HG03025 (cell line): ENCODE measurements around the gene ECE2.
"Not testable (repeated sequence)": the region's sequence is repeated elsewhere in the genome, so short reads cannot be mapped to it uniquely, and the experiment has no call there.

Source experiments
- ATAC-seq: cut with Tn5 transposase; IDR thresholded peaks from one replicate; pipeline ENCODE4 v1.9.1; 2021; ENCODE audit warnings: mild to moderate bottlenecking, moderate library complexity; ENCODE audit not compliant: unreplicated experiment, low FRiP score

ECE2 gene

DNA sequence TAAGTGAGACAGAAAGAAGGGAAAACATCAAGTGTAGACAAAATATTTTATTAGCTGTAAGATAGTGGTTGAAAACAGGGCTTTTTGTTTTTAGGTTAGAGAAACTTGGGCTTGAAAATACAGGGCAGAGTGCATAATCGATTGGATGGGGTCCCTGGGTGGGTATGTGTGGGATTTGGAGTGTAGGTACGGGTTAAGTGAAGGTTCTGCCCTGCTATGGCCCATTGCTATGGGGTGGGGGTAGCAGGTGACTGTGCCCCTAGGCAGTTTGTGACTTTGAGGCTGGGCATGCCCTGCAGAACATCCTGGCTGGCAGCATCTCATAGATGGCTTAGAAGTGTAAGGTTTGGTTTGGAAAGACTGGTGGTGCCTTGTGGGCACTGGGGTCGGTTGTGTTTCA lies 57.9 kb downstream of the ECE2 start:
- no peak for ATAC-seq

DNA sequence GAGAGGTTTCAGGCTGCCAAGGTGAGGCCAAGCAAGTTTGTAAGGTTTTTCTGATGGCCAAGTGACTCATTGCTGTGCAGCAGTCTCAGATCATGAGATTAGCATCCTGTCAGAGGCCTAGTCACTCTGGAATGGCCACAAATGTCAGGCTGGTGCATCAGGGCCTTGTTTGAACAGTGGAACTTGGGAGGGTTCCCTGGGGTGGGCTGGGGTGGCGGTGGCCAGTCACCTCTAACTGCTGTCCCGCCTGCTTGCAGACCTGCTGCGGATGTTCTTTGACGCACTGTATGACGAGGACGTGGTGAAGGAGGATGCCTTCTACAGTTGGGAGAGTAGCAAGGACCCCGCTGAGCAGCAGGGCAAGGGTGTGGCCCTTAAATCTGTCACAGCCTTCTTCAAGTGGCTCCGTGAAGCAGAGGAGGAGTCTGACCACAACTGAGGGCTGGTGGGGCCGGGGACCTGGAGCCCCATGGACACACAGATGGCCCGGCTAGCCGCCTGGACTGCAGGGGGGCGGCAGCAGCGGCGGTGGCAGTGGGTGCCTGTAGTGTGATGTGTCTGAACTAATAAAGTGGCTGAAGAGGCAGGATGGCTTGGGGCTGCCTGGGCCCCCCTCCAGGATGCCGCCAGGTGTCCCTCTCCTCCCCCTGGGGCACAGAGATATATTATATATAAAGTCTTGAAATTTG lies 58.8 kb downstream of the ECE2 start:
- no peak for ATAC-seq

DNA sequence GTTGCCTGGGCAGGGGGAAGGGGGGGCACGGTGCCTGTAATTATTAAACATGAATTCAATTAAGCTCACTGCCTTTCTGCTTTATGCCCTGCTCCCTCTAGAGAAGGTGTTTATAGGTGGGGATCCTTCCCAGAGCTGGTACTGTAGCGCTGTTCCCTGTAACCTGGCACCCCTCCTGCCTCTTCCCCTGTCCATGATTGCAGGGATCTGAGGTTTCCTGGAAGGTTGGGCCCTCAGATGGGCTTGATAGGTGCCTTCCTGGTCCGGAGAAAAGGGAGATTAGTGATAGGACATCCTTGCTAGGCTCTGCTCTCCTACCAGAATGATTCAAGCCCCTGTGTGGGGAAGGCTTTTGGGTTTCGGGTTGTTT lies 59.5 kb downstream of the ECE2 start:
- no peak for ATAC-seq

DNA sequence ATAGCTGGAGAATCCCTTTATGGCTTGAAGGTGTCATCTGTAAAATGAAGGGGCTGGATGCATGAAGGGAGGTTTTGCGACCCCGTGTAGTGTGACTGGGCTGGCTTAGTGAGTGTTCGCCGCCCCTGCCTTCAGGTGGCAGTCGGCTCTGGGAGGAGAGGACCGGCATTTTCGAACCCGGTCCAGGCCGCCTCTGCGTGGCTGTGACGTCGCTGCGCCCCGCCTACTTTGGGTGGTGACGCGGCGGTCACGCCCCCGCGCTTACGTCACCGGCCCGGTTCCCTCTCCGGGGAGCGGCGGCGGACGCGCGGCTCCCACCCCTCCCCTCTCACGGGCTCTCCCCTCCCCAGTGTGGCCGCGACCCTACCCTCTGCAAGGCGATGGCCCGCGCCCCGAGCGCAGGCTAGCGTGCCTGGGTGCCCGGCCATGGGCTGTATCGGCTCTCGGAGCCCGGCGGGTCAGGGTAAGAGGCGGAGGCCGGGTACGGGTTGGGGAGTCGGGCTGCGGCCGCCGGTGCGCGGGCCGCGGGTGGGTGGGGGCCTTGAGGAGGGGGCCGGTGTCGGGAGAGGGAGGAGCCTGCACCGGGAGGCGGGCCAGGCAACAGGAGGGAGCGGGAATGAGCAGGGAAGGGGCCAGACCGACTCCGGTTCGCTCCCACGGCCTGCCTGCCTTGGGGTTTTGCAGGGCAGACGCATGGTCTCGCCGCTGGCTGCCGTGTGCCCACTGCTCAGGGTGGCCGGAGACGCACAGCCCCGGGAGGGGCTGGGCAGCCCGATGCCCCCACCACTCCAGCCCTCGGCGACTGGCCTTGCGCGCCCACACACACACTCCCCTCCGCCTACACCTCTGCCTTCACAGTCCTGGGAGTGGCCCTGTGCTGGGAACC lies 60.1 kb downstream of the ECE2 start:
- ATAC-seq: no peak

DNA sequence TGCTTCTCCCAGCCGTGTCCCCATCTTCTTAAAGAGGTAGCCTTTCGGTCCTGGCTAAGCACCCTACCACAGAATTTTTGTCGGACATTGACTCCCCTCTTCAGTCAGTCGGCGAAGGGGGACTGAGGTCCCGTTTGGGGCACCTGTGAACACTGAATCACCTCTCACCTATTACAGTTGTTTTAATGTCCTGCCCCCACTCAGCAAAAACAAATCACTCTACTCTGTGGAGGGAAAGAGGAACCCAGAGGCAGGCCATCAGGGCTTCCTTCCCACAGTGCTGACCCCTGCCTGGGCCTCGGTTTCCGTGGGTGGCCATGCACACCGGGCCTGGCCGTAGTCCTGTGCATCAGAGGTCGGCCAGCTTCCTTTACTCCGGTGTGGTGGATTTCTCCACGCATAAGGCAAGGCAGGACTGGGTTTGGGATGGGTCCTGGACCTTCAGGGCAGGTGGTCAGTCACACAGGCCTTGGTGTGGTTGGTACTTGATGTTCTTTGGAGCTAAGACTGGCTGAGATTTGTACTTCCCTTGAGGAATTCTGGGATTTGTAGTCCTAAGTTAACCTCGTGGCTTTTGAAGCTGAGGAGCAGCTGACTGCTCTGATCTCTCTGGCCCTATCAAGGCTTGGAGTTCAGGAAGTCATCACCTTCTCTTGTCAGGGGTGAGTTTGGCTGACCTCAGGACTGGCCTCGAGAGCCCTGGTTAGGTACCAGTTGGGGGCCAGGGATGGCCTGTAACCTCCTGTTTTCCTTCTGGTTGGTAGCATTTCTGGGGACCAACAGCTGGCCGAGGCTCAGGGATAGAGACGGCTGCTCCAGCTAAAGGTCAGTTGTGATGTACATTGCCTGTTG lies 61.0 kb downstream of the ECE2 start:
- ATAC-seq: no peak

DNA sequence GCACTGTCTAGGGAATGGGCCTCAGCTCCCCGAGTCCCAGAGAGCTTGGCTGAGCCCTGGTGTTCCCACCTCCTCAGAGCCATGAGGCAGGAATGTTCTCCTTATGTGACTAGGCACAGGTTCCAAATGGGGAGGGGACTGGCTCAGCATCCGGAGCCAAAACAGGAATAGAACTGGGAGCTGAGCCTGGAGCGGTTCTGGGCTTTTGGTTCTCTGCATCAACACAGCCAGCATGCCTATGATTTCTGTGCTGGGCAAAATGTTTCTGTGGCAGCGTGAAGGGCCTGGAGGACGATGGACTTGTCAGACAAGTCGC lies 61.5 kb downstream of the ECE2 start, which contains the start of gene FAM131A:
FAM131A (plus strand) TSS at position 202 of the 316 bp plus-strand sequence; CDS start at position 233, 31 bp downstream.
- no peak for ATAC-seq

DNA sequence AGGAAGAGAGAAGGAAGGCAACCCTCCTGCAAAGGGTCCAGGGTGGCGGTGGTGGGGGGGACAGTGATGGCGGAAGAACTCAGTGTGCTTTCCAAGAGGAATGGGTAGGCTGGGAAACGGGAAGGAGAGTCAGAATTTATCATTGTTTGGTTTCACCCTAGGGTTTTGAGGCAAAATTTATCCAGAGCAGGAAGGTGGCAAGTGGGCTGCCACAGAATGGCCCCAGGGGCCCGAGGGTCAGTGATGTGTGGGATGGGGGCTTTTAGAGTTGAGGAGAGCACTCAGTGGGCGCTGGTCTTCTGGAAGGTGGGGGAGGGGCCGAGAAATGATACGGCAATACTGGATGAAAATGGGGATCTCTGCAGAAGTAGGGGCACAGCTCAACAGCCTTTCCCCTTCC lies 62.2 kb downstream of the ECE2 start:
- ATAC-seq: no peak

DNA sequence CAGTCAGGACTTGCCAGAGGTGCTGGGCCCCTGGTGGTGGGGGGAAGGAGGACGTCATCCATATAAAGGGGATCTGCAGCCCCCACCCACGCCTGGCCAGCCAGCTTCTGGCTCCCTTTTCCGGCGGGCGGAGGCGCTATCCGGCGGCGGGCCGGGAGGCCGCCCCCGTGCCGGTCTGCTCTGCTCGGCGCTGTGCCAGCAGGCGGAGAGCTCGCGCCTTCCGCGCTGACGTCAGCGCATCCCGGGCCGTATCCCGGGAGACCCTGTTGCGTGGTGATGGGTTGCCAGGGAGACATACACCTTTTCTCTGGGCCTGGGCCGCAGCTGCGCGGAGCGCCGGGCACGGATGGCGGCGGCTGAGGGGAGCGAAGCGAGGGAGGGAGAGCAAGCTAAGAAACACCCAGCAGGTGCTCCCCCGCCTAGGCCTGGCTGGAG lies 62.7 kb downstream of the ECE2 start:
- no peak for ATAC-seq

DNA sequence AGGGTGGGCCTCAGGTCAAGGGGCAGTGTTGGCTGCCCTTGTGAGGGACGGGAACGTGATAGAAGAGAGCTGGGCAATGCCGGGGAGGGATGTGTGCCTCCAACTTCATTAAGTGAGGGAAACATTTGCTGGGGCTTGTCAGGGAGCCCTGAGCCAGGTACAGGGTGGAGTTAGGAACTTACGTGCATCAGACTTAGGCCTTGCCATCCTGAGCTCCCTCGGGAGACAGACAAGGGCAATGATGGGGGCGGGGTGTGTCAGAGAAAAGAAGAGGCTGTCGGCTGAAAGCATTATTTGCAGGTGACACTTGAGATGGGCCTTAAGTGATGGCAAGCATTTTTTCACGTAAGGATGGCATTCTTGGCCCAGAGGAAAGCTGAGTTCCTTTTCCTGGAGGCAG lies 63.2 kb downstream of the ECE2 start:
- no peak for ATAC-seq

DNA sequence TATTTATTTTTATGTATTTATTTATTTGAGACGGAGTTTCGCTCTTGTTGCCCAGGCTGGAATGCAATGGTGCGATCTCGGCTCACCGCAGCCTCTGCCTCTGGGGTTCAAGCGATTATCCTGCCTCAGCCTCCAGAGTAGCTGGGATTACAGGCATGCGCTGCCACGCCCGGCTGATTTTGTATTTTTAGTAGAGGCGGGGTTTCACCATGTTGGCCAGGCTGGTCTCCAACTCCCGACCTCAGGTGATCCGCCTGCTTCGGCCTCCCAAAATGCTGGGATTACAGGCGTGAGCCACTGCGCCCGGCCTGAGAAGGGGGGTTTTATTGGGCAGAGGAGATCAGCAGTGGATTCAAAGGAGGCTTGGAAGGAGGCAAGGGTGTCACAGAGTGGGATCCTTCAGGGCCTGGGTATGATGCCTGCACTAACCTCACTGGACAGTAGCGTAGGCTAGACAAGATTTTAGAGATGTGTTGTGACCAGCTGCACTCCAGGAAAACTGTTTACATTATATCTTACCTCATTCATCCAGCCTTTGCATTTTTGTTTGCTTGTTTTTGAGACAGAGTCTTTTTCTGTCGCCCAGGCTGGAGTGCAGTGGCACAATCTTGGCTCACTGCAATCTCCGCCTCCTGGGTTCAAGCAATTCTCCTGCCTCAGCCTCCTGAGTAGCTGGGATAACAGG lies 63.8 kb downstream of the ECE2 start:
- ATAC-seq: not testable (repeated sequence)

DNA sequence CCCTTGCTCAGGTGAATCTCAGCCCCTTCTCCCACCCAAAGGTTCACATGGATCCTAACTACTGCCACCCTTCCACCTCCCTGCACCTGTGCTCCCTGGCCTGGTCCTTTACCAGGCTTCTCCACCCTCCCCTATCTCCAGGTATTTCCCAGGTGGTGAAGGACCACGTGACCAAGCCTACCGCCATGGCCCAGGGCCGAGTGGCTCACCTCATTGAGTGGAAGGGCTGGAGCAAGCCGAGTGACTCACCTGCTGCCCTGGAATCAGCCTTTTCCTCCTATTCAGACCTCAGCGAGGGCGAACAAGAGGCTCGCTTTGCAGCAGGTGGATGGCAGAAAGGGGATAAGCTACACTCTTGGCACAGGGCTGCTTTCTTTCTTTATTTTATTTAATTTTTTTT lies 66.1 kb downstream of the ECE2 start:
- ATAC-seq: no peak
